Thyroid gland (tissue), 4 donors: ENCODE measurements around the gene MLXIPL. TPM values are rescaled to one million over a fixed set of nuclear protein-coding genes. Genes with fewer than 3 reads are reported as not detected.

Experiments
- DNase-seq, 2 donors: peaks; one replicate each; pipeline ENCODE4 v3.0.0-alpha.2; 2019
- H3K27ac ChIP-seq, 3 donors: fragments of 200-600 bp; sonication (generic); 1 replicate in 2 of 3; 2 replicates in 1 of 3; pipeline ENCODE4 v1.5.1; 2016 to 2019; ENCODE audit warnings: mild to moderate bottlenecking in 1 of 3, moderate library complexity in 1 of 3
- H3K27me3 ChIP-seq: fragments of 200-600 bp; sonication (generic); one replicate; pipeline ENCODE4 v1.5.1; 2019
- H3K36me3 ChIP-seq, 2 donors: fragments of 200-600 bp; sonication (generic); one replicate each; pipeline ENCODE4 v1.5.1; 2016 to 2019
- H3K4me1 ChIP-seq, 2 donors: fragments of 200-600 bp; sonication (generic); one replicate each; pipeline ENCODE4 v1.5.1; 2017 to 2019
- H3K4me3 ChIP-seq, 3 donors: fragments of 200-600 bp; sonication (generic); replicated peaks in 1 of 3; 1 replicate in 2 of 3; 2 replicates in 1 of 3; pipeline ENCODE4 v1.5.1; 2016; ENCODE audit warnings: mild to moderate bottlenecking in 1 of 3
- H3K9me3 ChIP-seq: fragments of 200-600 bp; sonication (generic); one replicate; pipeline ENCODE4 v1.5.1; 2017
- POLR2A ChIP-seq, 2 donors: fragments of 450-650 bp; IDR thresholded peaks; one replicate each; pipeline ENCODE4 v1.6.1; 2017; ENCODE audit warnings: antibody characterized with exemption in 2 of 2, mild to moderate bottlenecking in 2 of 2, moderate library complexity in 1 of 2
- WGBS, 2 donors: methylation state at CpG; one replicate each; pipeline ENCODE4 v1.1.5; 2017; 5-methylcytosine and 5-hydroxymethylcytosine counted together
- intact Hi-C: fragments of 100-400 bp; cut with DNase I; formaldehyde crosslinking; loops from one replicate; pipeline ENCODE4 v1.15.1; 2023
- total RNA-seq, 4 donors: library from RNA; depleted of rRNA; stranded (reverse); fragments of >200 nt; gene quantifications; one replicate each; pipeline ENCODE4 v1.2.3, GENCODE V29; 2016
- TF ChIP-seq, protein P1 (sequence below), 6 experiments: fragments of 200-600 bp in 3 of 6; fragments of 450-650 bp in 3 of 6; sonication (generic) in 3 of 6; IDR thresholded peaks; one replicate each; pipeline ENCODE4 v1.5.1; 2016 to 2019; ENCODE audit warnings: antibody characterized with exemption in 6 of 6, mild to moderate bottlenecking in 2 of 6, inconsistent platforms in 1 of 6, moderate library complexity in 1 of 6

MLXIPL gene
- total RNA-seq, 4 donors from 2014 or later: 3.7 to 39.5 (median 8.7) TPM

DNA sequence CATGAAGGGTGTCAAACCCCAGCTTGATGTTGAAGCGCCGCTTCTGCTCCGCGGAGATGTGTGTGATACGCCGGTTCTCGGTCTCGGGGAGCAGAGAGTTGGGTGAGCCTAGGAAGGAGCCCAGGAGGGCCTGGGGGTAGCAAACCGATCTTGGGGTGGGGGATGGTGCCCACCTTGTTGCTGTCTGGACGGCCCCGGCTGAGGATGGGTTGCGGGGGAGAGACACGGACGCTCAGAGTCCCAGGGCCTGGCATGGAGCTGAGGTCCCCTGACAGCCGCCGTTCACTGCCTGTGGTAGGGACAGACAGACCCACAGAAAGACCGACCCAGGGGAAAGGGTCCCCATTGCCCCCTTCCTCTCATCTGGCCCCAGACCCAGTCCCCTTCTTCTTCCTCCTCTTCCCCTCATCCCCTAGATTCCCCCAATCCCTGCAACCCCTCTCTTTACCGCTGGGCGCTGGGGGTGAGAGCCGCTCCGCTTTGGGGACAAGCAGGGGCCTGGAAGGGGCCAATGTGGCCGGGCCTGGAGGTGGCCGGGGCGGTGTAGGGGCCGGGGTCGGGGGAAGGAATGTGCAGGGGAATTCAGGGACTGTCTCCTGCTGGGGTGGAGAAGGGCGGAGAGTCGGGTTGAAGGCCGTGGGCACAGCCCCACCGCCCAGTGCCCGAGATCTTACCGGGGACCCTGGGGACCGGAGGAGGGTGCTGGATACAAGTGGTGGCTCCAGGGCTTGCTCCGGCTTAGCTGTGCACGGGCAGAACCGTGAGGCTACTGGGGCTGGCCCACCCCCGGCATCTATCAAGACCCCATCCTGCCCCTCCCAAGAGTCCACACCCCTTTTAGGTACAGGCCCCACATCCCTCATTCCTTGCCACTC, 27.9 kb downstream of the MLXIPL start:
- intact Hi-C loops: no loop called here
- H3K27me3 ChIP-seq: no peaks in the 10 kb centered on the region
- no peak for TF ChIP-seq POLR2A (IDR thresholded peaks at IDR 0.05)
- TF ChIP-seq, protein P1, sequence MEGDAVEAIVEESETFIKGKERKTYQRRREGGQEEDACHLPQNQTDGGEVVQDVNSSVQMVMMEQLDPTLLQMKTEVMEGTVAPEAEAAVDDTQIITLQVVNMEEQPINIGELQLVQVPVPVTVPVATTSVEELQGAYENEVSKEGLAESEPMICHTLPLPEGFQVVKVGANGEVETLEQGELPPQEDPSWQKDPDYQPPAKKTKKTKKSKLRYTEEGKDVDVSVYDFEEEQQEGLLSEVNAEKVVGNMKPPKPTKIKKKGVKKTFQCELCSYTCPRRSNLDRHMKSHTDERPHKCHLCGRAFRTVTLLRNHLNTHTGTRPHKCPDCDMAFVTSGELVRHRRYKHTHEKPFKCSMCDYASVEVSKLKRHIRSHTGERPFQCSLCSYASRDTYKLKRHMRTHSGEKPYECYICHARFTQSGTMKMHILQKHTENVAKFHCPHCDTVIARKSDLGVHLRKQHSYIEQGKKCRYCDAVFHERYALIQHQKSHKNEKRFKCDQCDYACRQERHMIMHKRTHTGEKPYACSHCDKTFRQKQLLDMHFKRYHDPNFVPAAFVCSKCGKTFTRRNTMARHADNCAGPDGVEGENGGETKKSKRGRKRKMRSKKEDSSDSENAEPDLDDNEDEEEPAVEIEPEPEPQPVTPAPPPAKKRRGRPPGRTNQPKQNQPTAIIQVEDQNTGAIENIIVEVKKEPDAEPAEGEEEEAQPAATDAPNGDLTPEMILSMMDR (IDR thresholded peaks at IDR 0.05): no peak
- H3K4me1 ChIP-seq: no peaks in the 10 kb centered on the region
- H3K27ac ChIP-seq: no peak overlapping the region
- no peaks in the 10 kb centered on the region for H3K9me3 ChIP-seq
- no peaks in the 10 kb centered on the region for H3K36me3 ChIP-seq
- DNase-seq: no peak
- no peak overlapping the region for H3K4me3 ChIP-seq
- WGBS, 2 donors: 66 to 67% methylated on average over 36 of the region's 37 CpGs

DNA sequence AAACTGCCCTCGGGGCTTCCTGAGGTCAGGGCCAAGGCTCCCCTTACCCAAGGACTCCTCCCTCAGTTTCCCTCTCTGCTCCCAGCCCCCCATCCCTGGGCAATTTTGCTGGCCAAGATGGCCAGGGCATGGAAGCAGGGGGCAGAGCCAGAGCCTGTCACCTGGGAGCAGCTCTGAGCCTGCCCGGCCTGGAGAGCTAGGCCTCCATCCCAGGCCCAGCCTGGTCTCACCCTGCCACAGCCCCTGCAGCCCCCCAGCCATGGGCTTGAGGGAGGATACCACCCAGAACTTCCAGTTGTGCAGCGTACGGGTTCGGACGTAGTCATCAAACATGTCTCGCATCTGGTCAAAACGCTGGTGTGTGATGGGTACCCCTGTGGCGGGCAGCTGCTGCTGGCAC, 29.0 kb downstream of the MLXIPL start:
- no peak for DNase-seq
- intact Hi-C loops: no loop called here
- no peaks in the 10 kb centered on the region for H3K4me1 ChIP-seq
- no peak overlapping the region for H3K27ac ChIP-seq
- no peaks in the 10 kb centered on the region for H3K9me3 ChIP-seq
- TF ChIP-seq, protein P1 (IDR thresholded peaks at IDR 0.05): no peak
- H3K27me3 ChIP-seq: no peaks in the 10 kb centered on the region
- WGBS, 2 donors: 69 to 83% methylated on average over 1 to 2 of the region's 9 CpGs
- H3K4me3 ChIP-seq: no peak overlapping the region
- no peaks in the 10 kb centered on the region for H3K36me3 ChIP-seq

DNA sequence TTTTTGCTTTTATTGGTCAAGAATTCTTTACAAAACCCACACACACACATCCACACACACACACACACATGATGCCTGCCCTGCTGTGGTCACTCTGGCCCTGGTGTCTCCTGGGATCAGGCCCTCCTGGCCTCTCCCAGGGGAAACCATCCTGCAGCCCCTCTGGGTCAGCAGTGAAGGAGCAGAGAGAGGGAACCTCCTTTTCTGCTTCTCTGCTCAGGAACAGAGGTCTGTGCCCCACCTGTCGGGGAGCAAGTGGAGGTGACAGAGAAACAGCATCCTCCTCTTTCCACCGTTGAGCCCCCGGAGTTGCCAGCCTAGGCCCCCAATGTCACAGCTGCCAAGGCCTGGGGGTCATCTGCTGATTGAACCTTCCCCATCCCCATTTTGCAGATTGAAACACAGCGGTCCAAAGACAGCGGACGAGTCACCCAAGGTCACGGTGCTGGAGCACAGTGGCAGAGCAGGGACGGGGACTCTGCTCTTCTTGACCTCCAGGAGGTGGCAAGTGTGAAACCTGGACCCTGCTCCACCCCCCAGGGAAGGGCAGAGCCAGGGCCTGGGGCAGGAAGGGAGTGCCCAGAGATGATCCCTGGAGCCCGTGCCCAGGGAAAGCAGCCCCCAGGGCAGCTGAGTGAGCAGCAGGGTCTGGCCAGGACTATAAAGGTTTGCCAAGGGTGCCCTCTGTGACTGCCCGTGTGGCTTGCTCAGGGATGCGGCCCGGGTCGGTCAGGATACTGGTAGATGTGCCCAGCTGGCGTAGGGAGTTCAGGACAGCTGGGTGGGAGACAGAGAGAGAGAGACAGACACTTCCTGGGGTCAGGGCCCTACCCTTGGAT, 30.9 kb downstream of the MLXIPL start:
- Histone ChIP-seq H3K9me3 (no peaks in the 10 kb centered on the region), H3K36me3 (no peaks in the 10 kb centered on the region), H3K4me3 (no peak overlapping the region), H3K27me3 (no peaks in the 10 kb centered on the region), H3K27ac (no peak overlapping the region), H3K4me1 (no peaks in the 10 kb centered on the region)
- no peak for DNase-seq
- WGBS, 2 donors: 87% methylated on average over 9 to 12 of the region's 14 CpGs
- TF ChIP-seq POLR2A (IDR thresholded peaks at IDR 0.05): no peak
- TF ChIP-seq, protein P1 (IDR thresholded peaks at IDR 0.05): no peak
- intact Hi-C loops: no loop called here

DNA sequence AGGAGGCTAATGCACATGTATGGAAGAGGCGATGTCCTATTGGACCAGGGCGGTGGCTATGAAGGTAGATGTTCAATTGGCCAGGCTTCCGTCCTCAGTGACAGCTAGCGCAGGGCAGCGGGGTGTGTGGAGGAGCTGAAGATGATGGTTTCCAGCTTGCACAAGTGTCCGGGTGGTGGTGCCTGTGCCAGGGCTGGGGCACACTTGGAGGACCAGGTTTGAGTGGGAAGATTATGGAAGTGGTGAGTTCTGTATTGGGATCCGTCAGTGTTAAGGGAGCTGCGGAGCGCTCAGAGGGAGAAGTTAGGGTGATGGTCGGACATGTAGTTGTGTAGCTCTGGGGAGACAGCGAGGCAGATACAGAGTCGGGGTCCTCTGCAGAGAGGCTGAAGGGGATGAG, 37.4 kb downstream of the MLXIPL start:
- Histone ChIP-seq H3K4me3 (no peak overlapping the region), H3K9me3 (no peaks in the 10 kb centered on the region), H3K4me1 (no peaks in the 10 kb centered on the region), H3K36me3 (no peaks in the 10 kb centered on the region), H3K27ac (no peak overlapping the region), H3K27me3 (no peaks in the 10 kb centered on the region)
- TF ChIP-seq POLR2A (IDR thresholded peaks at IDR 0.05): no peak
- TF ChIP-seq, protein P1 (IDR thresholded peaks at IDR 0.05): no peak
- no peak for DNase-seq
- WGBS, 2 donors: 94 to 97% methylated on average over 12 of the region's 12 CpGs
- intact Hi-C loops: no loop called here

DNA sequence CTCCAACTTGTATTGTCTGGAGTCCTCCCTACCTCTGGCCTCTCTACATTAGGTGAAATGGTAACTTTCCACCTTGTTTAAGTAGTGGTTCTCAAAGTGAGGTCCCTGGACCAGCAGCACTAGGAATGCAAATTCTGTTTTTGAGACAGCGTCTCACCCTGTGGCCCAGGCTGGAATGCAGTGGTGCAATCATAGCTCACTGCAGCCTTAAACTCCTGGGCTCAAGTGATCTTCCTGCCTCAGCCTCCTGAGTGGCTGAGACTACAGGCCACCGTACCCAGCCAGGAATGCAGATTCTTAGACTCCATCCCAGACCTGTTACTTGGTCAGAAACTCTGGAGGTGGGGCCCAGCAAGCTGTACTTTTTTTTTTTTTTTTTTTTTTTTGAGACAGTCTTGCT, 39.1 kb downstream of the MLXIPL start:
- 48 to 56% methylated on average over 2 of the region's 2 CpGs for WGBS, 2 donors
- Histone ChIP-seq H3K4me1 (no peaks in the 10 kb centered on the region), H3K27ac (no peak overlapping the region), H3K4me3 (no peak overlapping the region), H3K36me3 (no peaks in the 10 kb centered on the region), H3K9me3 (no peaks in the 10 kb centered on the region), H3K27me3 (no peaks in the 10 kb centered on the region)
- no peak for DNase-seq
- intact Hi-C loops: no loop called here
- TF ChIP-seq, protein P1 (IDR thresholded peaks at IDR 0.05): no peak
- no peak for TF ChIP-seq POLR2A (IDR thresholded peaks at IDR 0.05)
